Right atrium auricular region (tissue), 2 donors: Measurements from ENCODE around the gene ABCC5. TPM values are rescaled to one million over a fixed set of nuclear protein-coding genes. Genes with fewer than 3 reads are reported as not detected.

Source experiments
- DNase-seq: peaks from one replicate; pipeline ENCODE4 v3.0.0-alpha.2; 2019; ENCODE audit warnings: low spot score
- H3K27ac ChIP-seq, 2 donors: fragments of 200-600 bp; sonication (generic); 1 replicate in 1 of 2; 2 replicates in 1 of 2; pipeline ENCODE4 v1.5.1; 2016 to 2019
- H3K27me3 ChIP-seq, 2 donors: fragments of 200-600 bp; sonication (generic); one replicate each; pipeline versions ENCODE4 v1.5.1 to v1.6.0; 2017 to 2019
- H3K36me3 ChIP-seq: fragments of 200-600 bp; sonication (generic); one replicate; pipeline ENCODE4 v1.5.1; 2016
- H3K4me1 ChIP-seq, 2 donors: fragments of 200-600 bp; sonication (generic); one replicate each; pipeline versions ENCODE4 v1.5.1 to v1.6.0; 2017 to 2019
- H3K4me3 ChIP-seq, 2 donors: fragments of 200-600 bp; sonication (generic); 1 replicate in 1 of 2; 2 replicates in 1 of 2; pipeline ENCODE4 v1.5.1; 2017 to 2019; ENCODE audit warnings: mild to moderate bottlenecking in 1 of 2, moderate library complexity in 1 of 2
- H3K9me3 ChIP-seq, 2 donors: fragments of 200-600 bp; sonication (generic); one replicate each; pipeline ENCODE4 v1.5.1; 2019
- total RNA-seq, 2 donors: library from RNA; depleted of rRNA; stranded (reverse); fragments of >200 nt; gene quantifications; one replicate each; pipeline ENCODE4 v1.1.0, GENCODE V29; 2016
- TF ChIP-seq, protein P1 (sequence below), 2 donors: fragments of 200-600 bp; sonication (generic); IDR thresholded peaks; one replicate each; pipeline ENCODE4 v1.5.1; 2019; ENCODE audit warnings: antibody characterized with exemption in 2 of 2

Gene ABCC5
- total RNA-seq, 2 donors from 2014 or later: 17.5 to 23.1 TPM

DNA sequence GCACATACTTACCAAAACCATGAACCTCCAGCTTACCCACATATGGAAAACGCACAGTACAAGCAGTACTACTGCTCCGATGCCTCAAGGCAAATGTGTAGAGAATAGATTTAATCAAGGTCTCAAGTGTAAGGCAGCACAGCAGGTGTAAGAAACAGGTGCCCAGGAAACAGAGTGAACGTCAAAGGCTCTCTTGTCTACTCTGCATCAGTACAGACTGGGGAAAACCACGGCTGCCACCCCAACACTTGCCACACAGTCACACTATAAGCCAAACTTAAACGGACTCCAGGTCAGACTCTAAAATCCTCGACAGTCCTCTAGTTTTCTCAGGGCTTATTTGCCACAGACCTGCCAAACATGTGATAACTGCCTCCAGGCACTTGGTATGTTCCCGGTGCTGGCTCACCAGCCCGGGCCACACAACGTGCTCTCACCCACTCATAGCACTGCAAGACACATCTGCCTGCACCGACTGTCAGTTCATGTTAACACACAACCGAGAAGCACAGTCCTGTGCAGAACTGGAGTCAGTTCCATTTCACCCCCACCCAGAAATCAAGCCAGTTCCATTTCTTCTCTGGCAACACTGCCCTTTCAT, 30.6 kb downstream of the ABCC5 start:
- TF ChIP-seq, protein P1, sequence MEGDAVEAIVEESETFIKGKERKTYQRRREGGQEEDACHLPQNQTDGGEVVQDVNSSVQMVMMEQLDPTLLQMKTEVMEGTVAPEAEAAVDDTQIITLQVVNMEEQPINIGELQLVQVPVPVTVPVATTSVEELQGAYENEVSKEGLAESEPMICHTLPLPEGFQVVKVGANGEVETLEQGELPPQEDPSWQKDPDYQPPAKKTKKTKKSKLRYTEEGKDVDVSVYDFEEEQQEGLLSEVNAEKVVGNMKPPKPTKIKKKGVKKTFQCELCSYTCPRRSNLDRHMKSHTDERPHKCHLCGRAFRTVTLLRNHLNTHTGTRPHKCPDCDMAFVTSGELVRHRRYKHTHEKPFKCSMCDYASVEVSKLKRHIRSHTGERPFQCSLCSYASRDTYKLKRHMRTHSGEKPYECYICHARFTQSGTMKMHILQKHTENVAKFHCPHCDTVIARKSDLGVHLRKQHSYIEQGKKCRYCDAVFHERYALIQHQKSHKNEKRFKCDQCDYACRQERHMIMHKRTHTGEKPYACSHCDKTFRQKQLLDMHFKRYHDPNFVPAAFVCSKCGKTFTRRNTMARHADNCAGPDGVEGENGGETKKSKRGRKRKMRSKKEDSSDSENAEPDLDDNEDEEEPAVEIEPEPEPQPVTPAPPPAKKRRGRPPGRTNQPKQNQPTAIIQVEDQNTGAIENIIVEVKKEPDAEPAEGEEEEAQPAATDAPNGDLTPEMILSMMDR (IDR thresholded peaks at IDR 0.05): no peak
- Histone ChIP-seq H3K27ac (no peak overlapping the region), H3K9me3 (no peaks in the 10 kb centered on the region), H3K4me3 (no peak overlapping the region), H3K4me1 (no peaks in the 10 kb centered on the region), H3K27me3 (no peaks in the 10 kb centered on the region), H3K36me3 (peaks cover 69% of the 10 kb centered on the region)
- DNase-seq: no peak

DNA sequence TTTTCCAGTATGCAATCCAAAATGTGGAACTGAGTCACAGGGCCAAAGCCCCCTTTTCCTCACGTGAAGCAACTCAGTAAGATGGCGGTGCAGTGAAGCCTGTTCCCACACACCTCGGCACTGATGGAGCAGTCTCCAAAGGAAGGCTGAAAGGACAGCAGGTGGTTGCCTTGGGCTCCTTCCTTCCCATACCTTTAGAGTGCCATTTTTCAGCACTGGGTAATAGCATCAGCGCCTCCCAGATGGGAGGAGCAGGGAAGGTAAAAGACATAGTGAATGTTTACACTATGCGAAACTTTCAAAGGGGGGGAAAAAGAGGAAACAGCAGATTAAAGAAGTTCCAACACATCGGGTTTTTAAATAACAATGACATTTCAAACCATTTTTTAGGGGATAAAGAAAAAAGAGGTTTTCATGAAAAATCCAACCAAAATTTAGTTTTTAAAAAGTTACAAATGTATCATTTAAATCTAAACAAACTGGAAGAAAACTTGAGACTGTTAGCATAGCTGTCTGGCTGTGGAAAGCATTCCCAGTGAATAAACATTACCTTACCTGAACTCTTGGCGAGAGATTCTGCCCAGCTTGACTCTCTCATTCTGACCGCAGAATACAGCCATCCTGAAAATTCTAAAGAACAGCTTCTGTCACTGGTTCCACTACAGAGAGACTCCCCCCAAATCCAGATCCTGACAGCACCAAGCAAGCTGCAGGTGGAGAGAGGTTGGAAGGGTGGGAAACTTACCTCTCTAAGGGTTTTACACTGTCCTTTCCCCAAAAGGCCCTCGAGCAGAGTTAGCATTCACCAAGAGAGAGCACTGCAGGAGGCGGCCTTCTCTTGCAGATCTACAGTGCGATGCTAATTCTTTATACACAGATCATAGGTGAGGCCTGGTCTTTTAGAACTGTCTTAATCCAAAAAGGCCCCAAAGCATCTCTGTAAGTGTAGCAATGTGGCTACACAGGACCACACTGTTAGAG, 32.6 kb downstream of the ABCC5 start:
- no peaks in the 10 kb centered on the region for H3K4me1 ChIP-seq
- H3K36me3 ChIP-seq: peaks cover 84% of the 10 kb centered on the region

DNA sequence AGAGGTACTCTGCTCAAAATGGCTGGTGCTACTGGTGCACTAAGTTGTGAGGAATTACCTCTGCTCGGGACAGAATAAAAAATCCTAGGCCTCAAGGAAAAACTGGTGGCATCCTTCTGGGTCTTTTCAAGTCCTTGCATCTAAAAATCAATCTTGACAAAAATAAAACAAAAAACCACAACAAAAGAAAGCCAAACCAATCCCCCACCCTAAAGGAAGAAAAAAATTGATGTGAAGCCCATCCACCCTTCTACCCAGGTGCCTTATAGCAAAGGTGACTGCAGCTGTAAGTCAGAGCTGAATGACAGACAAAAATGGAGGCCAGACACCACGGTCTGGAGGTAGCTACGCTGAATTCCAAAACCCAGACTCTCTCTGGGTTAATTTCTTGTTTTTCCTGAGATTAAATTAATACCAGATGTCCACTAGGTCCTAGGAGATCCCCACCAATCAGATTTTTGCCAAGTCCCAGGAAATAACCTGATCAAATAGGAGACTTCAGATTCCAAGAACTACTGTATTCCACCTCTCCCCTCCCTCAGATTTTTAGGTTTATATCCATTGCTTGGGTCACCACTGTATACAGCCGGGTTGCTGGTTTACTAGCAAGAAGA, 33.5 kb downstream of the ABCC5 start:
- Histone ChIP-seq H3K9me3 (no peaks in the 10 kb centered on the region), H3K27me3 (no peaks in the 10 kb centered on the region), H3K4me3 (no peak overlapping the region), H3K36me3 (peaks cover 84% of the 10 kb centered on the region), H3K4me1 (no peaks in the 10 kb centered on the region), H3K27ac (no peak overlapping the region)
- TF ChIP-seq, protein P1 (IDR thresholded peaks at IDR 0.05): no peak
- no peak for DNase-seq

More for the DNA sequence above, 32.6 kb downstream of the ABCC5 start:
- H3K9me3 ChIP-seq: no peaks in the 10 kb centered on the region
- H3K27ac ChIP-seq: no peak overlapping the region
- H3K27me3 ChIP-seq: no peaks in the 10 kb centered on the region
- H3K4me3 ChIP-seq: no peak overlapping the region
- no peak for DNase-seq
- TF ChIP-seq, protein P1 (IDR thresholded peaks at IDR 0.05): no peak

DNA sequence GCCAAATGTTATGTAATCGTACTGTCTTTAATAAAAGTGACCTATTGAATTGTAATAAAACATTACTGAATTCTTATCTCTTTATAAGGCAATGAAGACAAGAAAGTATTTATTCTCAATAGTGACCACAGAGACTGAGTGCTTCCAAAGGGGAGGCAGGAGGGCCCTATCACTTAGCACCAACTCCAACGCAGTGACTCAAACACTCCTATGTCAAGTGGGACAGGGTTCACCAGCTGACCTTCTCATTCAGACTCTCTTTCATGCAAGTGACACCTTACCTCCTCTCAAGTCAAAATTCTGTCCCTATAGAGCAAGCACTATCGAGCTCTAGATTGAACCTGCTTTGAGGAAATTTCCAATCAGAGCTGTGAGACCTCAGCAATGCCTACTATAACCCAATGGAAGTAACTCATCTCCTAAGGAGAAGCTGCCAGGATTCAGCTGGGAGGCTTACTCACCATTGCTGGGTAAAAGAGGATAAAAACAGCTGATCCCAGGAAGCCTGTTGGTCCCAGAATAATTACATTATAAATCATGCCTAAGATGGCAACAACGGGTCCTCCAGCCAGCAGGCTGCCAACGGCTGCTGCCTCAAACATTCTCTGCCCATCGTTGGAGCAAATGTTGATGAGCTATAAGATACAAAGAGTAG, 35.6 kb downstream of the ABCC5 start:
- TF ChIP-seq, protein P1 (IDR thresholded peaks at IDR 0.05): no peak
- no peaks in the 10 kb centered on the region for H3K27me3 ChIP-seq
- DNase-seq: no peak
- H3K4me1 ChIP-seq: no peaks in the 10 kb centered on the region
- no peak overlapping the region for H3K27ac ChIP-seq
- peaks cover 80% of the 10 kb centered on the region for H3K36me3 ChIP-seq
- H3K4me3 ChIP-seq: no peak overlapping the region
- no peaks in the 10 kb centered on the region for H3K9me3 ChIP-seq

DNA sequence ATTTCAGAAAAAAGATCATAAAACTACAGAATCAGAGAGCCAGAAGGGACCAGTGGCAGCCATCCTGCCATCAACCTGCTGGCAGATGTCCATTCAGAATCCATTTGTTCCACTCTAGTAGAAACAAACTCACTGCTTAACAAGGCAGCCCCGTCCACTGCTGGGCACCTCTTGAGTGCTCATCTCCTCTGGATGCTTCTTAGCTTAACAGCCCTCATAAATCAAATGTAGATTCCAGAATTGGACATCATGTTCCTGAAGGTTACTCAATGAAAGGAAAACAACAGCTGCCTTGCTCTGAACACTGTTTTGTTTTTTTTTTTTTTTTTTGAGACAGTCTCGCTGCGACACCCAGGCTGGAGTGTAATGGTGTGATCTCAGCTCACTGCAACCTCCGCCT, 37.3 kb downstream of the ABCC5 start:
- TF ChIP-seq, protein P1 (IDR thresholded peaks at IDR 0.05): no peak
- DNase-seq: no peak
- peaks cover 63% of the 10 kb centered on the region for H3K36me3 ChIP-seq
- H3K4me1 ChIP-seq: no peaks in the 10 kb centered on the region
- no peaks in the 10 kb centered on the region for H3K27me3 ChIP-seq
- no peak overlapping the region for H3K27ac ChIP-seq
- H3K4me3 ChIP-seq: no peak overlapping the region
- H3K9me3 ChIP-seq: no peaks in the 10 kb centered on the region
